Activated CD4-positive, alpha-beta T cell treated with anti-CD3 and anti-CD28 coated beads for 24 hours (primary cell): ENCODE measurements around the gene PPFIA1.

ENCODE experiments used
- DNase-seq, 2 donors: peaks; one replicate each; pipeline ENCODE4 v3.0.0-alpha.2; 2020; ENCODE audit warnings: low read depth in 2 of 2

Gene PPFIA1

GRCh38 chr11:70414341-70415100, 144.0 kb downstream of the PPFIA1 start:
- no peak for DNase-seq

- DNase-seq, result no peak
Measured at GRCh38 chr11:70415191-70415590, 144.7 kb downstream of the PPFIA1 start.

- no peak for DNase-seq
Measured at GRCh38 chr11:70415642-70416395, 145.3 kb downstream of the PPFIA1 start.

- no peak for DNase-seq
Measured at GRCh38 chr11:70416881-70417280, 146.4 kb downstream of the PPFIA1 start.

- DNase-seq, result no peak
Measured at GRCh38 chr11:70418130-70418529, 147.6 kb downstream of the PPFIA1 start.

GRCh38 chr11:70419307-70420007, 149.0 kb downstream of the PPFIA1 start:
- DNase-seq, result no peak

- no peak for DNase-seq
Measured at GRCh38 chr11:70420008-70420464, 149.5 kb downstream of the PPFIA1 start.

- no peak for DNase-seq
Measured at GRCh38 chr11:70420496-70420895, 150.0 kb downstream of the PPFIA1 start.

GRCh38 chr11:70421123-70421522, 150.6 kb downstream of the PPFIA1 start:
- no peak for DNase-seq

- no peak for DNase-seq
Measured at GRCh38 chr11:70422692-70423522, 152.4 kb downstream of the PPFIA1 start.

- peak in 1 of 2 donors; percentile 6 for DNase-seq
Measured at GRCh38 chr11:70423523-70424505, 153.3 kb downstream of the PPFIA1 start.

- no peak for DNase-seq
Measured at GRCh38 chr11:70424765-70425344, 154.4 kb downstream of the PPFIA1 start.

- DNase-seq, result no peak
Measured at GRCh38 chr11:70427436-70427835, 156.9 kb downstream of the PPFIA1 start.

GRCh38 chr11:70428701-70429427, 158.4 kb downstream of the PPFIA1 start:
- no peak for DNase-seq

GRCh38 chr11:70429428-70429705, 158.9 kb downstream of the PPFIA1 start:
- DNase-seq, result no peak

- no peak for DNase-seq
Measured at GRCh38 chr11:70429724-70430521, 159.4 kb downstream of the PPFIA1 start.

GRCh38 chr11:70430671-70431574, 160.4 kb downstream of the PPFIA1 start:
- no peak for DNase-seq

- DNase-seq, result no peak
Measured at GRCh38 chr11:70431611-70432010, 161.1 kb downstream of the PPFIA1 start.
